Measurements from ENCODE around the gene TGM5. TPM values are rescaled to one million over a fixed set of nuclear protein-coding genes. Genes with fewer than 3 reads are reported as not detected.

TGM5 gene
- total and polyA plus RNA-seq, 12 donors: 0.13 to 0.14 (median 0.14) TPM; not detected in 9

DNA sequence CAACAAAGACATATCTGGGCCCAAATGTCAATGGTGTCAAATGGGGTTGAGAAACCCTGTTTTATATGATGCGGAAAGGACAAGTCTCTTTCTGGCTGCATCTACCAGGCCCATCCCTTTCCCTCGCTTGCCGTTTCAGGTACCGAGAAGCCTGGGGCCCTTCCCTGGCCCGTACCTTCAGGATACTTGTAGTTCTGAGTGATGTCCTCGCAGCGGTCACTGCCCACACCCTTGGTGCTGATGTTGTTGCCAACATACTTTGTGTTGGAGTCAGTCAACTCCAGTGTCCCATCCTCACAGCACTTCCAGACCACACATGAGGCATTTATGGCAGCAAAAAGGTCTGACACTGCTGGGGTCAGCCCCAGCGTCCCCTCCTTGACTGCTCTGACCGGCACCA is 59.7 kb downstream of the TGM5 start:
- H3K4me3 ChIP-seq: no peak overlapping the region
- peak in 1 of 7 donors; percentile 15 for DNase-seq
- no peak for TF ChIP-seq POLR2A (IDR thresholded peaks at IDR 0.05)
- TF ChIP-seq, protein P1, sequence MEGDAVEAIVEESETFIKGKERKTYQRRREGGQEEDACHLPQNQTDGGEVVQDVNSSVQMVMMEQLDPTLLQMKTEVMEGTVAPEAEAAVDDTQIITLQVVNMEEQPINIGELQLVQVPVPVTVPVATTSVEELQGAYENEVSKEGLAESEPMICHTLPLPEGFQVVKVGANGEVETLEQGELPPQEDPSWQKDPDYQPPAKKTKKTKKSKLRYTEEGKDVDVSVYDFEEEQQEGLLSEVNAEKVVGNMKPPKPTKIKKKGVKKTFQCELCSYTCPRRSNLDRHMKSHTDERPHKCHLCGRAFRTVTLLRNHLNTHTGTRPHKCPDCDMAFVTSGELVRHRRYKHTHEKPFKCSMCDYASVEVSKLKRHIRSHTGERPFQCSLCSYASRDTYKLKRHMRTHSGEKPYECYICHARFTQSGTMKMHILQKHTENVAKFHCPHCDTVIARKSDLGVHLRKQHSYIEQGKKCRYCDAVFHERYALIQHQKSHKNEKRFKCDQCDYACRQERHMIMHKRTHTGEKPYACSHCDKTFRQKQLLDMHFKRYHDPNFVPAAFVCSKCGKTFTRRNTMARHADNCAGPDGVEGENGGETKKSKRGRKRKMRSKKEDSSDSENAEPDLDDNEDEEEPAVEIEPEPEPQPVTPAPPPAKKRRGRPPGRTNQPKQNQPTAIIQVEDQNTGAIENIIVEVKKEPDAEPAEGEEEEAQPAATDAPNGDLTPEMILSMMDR (IDR thresholded peaks at IDR 0.05): no peak
- no peak overlapping the region for H3K27ac ChIP-seq
- H3K9me3 ChIP-seq (replicated peaks in 1 of 3): no peaks in the 10 kb centered on the region
- no peaks in the 10 kb centered on the region for H3K27me3 ChIP-seq
- no peaks in the 10 kb centered on the region for H3K36me3 ChIP-seq (replicated peaks in 1 of 2)
- 85 to 93% (median 89%) methylated on average over 9 of the region's 9 CpGs for WGBS, 4 donors
- intact Hi-C loops (cut with DNase I): no loop called here
- peaks cover 0 to 3% of the 10 kb centered on the region in 2 donors for H3K4me1 ChIP-seq (replicated peaks in 1 of 2)

DNA sequence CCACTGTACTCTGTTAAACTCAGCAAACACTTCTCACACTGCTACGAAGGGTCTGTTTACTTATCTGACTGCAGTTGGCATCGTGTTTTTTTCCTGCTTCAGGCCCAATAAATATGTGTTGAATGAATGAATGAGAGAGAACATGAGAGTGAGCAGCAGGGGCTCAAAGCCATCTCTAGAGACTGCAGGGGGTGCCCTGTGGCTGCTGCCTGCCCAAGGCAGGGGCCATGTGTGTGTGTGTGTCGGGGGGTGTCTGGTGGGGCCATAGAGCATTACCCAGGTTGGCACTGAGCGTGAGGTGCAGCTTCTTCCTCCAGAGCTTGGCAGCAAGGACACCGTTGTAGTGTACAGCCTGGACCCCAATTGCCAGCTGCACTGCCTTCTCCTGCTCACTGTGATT is 60.7 kb downstream of the TGM5 start:
- H3K27ac ChIP-seq: no peak overlapping the region
- DNase-seq: no peak
- WGBS, 4 donors: 85 to 93% (median 88%) methylated on average over 2 to 5 of the region's 5 CpGs

DNA sequence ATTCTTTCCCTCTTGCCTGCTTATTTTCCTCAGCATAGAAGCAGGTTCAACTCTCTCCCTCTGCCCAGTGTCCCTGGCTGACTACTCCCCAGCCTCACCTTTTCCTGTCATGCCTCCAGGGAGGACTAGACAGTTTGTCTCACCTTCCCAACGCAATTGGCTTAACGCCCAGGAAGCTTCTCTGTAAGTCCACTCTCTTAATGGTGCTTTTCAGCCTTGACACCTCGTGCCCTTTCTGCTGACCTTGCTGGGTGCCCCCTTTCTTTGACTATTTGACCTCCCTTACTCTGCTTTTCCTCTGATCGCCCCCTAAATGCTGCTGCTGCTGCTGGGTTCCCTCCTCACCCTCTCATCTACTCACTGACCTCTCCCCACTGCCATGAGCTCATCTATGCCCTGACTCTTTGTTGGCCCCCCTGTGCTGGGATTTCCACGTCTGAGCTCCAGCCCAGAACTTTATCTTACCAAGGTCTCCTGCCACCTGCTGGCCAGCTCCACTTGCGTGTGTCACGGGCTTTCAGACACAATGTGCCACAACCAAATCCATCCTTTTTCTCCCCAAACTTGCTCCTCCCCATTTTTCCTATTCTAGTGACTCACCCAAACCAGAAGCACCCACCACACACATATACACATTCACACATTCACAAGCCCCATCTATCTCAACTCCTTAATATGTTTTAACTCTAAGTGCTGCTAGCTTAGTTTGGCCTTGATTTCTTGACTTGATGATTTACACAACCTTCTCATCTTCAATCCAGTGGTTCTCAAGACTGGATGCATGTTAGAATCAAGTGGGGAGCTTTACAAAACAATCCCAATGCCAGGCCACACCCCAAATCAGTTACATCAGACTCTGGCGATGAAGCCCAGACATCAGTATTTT is 62.5 kb downstream of the TGM5 start:
- TF ChIP-seq, protein P1 (IDR thresholded peaks at IDR 0.05): peak; percentile 27 to 67 (median 56)
- TF ChIP-seq POLR2A (IDR thresholded peaks at IDR 0.05): no peak
- WGBS, 4 donors: 19 to 29% (median 21%) methylated on average over 8 of the region's 8 CpGs
- no peaks in the 10 kb centered on the region for H3K36me3 ChIP-seq (replicated peaks in 1 of 2)
- intact Hi-C loops (cut with DNase I): no loop called here
- H3K27me3 ChIP-seq: no peaks in the 10 kb centered on the region
- peak; percentile 58 to 86 (median 83) for DNase-seq
- H3K4me3 ChIP-seq: no peak overlapping the region
- H3K4me1 ChIP-seq (replicated peaks in 1 of 2): peaks cover 0 to 3% of the 10 kb centered on the region in 2 donors
- no peaks in the 10 kb centered on the region for H3K9me3 ChIP-seq (replicated peaks in 1 of 3)
- H3K27ac ChIP-seq: no peak overlapping the region

More for the DNA sequence above, 60.7 kb downstream of the TGM5 start:
- H3K4me3 ChIP-seq: no peak overlapping the region
- no peaks in the 10 kb centered on the region for H3K9me3 ChIP-seq (replicated peaks in 1 of 3)
- H3K4me1 ChIP-seq (replicated peaks in 1 of 2): peaks cover 0 to 3% of the 10 kb centered on the region in 2 donors
- TF ChIP-seq, protein P1 (IDR thresholded peaks at IDR 0.05): no peak
- TF ChIP-seq POLR2A (IDR thresholded peaks at IDR 0.05): no peak
- H3K36me3 ChIP-seq (replicated peaks in 1 of 2): no peaks in the 10 kb centered on the region
- intact Hi-C loops (cut with DNase I): no loop called here
- H3K27me3 ChIP-seq: no peaks in the 10 kb centered on the region

DNA sequence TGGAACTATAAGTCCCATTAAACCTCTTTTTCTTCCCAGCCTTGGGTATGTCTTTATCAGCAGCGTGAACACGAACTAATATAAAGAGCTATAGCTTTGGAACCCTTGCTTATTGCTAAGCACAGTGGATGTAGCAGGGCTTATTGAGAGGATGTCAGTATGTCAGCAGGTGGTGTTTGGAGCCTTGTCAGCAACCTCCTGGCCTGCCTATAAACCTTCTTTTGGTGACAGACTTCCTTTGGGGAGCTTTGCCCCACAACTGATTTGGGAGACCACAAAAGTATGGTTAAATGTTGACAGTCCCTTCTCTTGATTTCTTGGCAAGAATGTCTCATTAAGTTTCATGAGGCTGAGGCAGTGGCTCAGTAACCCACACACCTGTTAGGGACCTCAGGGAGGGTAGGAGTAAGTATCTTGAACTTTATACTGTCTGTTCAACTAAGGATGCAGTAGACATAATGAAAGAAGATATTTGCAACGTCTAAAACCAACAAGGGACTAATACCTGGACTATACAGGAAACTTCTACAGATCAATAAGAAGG is 66.7 kb downstream of the TGM5 start:
- Histone ChIP-seq H3K36me3 (replicated peaks in 1 of 2) (peaks cover 0 to 19% of the 10 kb centered on the region in 2 donors), H3K9me3 (replicated peaks in 1 of 3) (no peaks in the 10 kb centered on the region), H3K27ac (no peak overlapping the region), H3K27me3 (no peaks in the 10 kb centered on the region), H3K4me3 (no peak overlapping the region), H3K4me1 (replicated peaks in 1 of 2) (peaks cover 0 to 3% of the 10 kb centered on the region in 2 donors)
- 83 to 89% (median 86%) methylated on average over 3 of the region's 3 CpGs for WGBS, 4 donors
- DNase-seq: no peak
- intact Hi-C loops (cut with DNase I): no loop called here
- TF ChIP-seq POLR2A (IDR thresholded peaks at IDR 0.05): no peak
- TF ChIP-seq, protein P1 (IDR thresholded peaks at IDR 0.05): no peak

Measured in adrenal gland (tissue), 12 donors.